Activated T-cell treated with anti-CD3 and anti-CD28 coated beads, Interleukin-2, amount 50 U/mL, for 72 hours (primary cell): ENCODE data around the gene PTPN9. TPM values are rescaled to one million over a fixed set of nuclear protein-coding genes. Genes with fewer than 3 reads are reported as not detected.
A peak's percentile ranks its signal among the peaks of the same experiment; 100 is the strongest.
"Not testable (repeated sequence)": the region's sequence is repeated elsewhere in the genome, so short reads cannot be mapped to it uniquely, and the experiment has no call there.

ENCODE experiments used
- ATAC-seq, 2 donors: fragments of 150-1000 bp; cut with Tn5 transposase; replicated peaks in 1 of 2; 2 replicates each; pipeline ENCODE4 v1.10.0; 2021; ENCODE audit warnings: moderate library complexity in 2 of 2, mild to moderate bottlenecking in 1 of 2
- DNase-seq, 2 donors: peaks; one replicate each; pipeline ENCODE4 v3.0.0; 2021 to 2022; ENCODE audit warnings: mixed read lengths in 1 of 2
- H3K27ac Mint-ChIP-seq: one replicate; pipeline ENCODE4 v1.8.0; 2022; ENCODE audit warnings: mild to moderate bottlenecking, moderate library complexity, mixed read lengths
- H3K27me3 Mint-ChIP-seq: one replicate; pipeline ENCODE4 v1.8.0; 2022; ENCODE audit warnings: low read depth, mixed read lengths
- H3K36me3 Mint-ChIP-seq, 2 donors: one replicate each; pipeline ENCODE4 v1.8.0; 2022; ENCODE audit warnings: mixed read lengths in 2 of 2, mild to moderate bottlenecking in 1 of 2; ENCODE audit not compliant: insufficient read depth in 2 of 2
- H3K4me1 Mint-ChIP-seq: one replicate; pipeline ENCODE4 v1.8.0; 2022; ENCODE audit warnings: low read depth, mixed read lengths
- H3K4me3 Mint-ChIP-seq, 2 donors: one replicate each; pipeline ENCODE4 v1.8.0; 2022; ENCODE audit warnings: mild to moderate bottlenecking in 2 of 2, mixed read lengths in 2 of 2, moderate library complexity in 2 of 2
- H3K9me3 Mint-ChIP-seq, 2 donors: one replicate each; pipeline ENCODE4 v1.8.0; 2022; ENCODE audit warnings: mixed read lengths in 2 of 2
- total RNA-seq, 2 donors: library from RNA; stranded (reverse); gene quantifications; one replicate each; pipeline ENCODE4 v1.2.3, GENCODE V29; 2022

PTPN9 gene
- total RNA-seq, 2 donors from 2014 or later: 20.3 to 26.1 TPM

GRCh38 chr15:75480463-75480862, 98.7 kb downstream of the PTPN9 start:
- not testable (repeated sequence) for ATAC-seq, H3K9me3 Mint-ChIP-seq, H3K27me3 Mint-ChIP-seq, H3K4me1 Mint-ChIP-seq, H3K4me3 Mint-ChIP-seq, H3K27ac Mint-ChIP-seq, H3K36me3 Mint-ChIP-seq, DNase-seq

GRCh38 chr15:75479670-75480069, 99.4 kb downstream of the PTPN9 start:
- Mint-ChIP-seq H3K4me3 (no peak overlapping the region), H3K4me1 (no peaks in the 10 kb centered on the region), H3K9me3 (no peaks in the 10 kb centered on the region), H3K27me3 (no peaks in the 10 kb centered on the region), H3K27ac (peak overlapping the region; percentile 28), H3K36me3 (peaks cover 0 to 4% of the 10 kb centered on the region in 2 donors)
- DNase-seq: no peak
- ATAC-seq: no peak

DNA sequence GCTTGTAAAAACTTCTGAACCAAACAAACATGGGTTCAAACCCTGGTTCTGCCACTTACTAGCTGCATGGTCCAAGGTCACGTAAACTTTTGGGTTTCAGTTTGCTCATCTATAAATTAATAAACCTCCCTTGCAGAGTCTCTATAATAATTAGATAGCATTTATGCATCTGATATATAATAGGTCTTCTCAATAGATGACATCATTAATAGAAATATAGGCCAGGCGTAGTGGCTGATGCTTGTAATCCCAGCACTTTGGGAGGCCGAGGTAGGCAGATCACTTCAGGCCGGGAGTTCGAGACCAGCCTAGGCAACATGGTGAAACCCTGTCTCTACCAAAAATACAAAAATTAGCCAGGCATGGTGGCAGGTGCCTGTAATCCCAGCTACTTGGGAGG, 102.0 kb downstream of the PTPN9 start:
- H3K36me3 Mint-ChIP-seq, H3K9me3 Mint-ChIP-seq, H3K27me3 Mint-ChIP-seq, H3K4me1 Mint-ChIP-seq, DNase-seq, H3K4me3 Mint-ChIP-seq, ATAC-seq, H3K27ac Mint-ChIP-seq: not testable (repeated sequence)

DNA sequence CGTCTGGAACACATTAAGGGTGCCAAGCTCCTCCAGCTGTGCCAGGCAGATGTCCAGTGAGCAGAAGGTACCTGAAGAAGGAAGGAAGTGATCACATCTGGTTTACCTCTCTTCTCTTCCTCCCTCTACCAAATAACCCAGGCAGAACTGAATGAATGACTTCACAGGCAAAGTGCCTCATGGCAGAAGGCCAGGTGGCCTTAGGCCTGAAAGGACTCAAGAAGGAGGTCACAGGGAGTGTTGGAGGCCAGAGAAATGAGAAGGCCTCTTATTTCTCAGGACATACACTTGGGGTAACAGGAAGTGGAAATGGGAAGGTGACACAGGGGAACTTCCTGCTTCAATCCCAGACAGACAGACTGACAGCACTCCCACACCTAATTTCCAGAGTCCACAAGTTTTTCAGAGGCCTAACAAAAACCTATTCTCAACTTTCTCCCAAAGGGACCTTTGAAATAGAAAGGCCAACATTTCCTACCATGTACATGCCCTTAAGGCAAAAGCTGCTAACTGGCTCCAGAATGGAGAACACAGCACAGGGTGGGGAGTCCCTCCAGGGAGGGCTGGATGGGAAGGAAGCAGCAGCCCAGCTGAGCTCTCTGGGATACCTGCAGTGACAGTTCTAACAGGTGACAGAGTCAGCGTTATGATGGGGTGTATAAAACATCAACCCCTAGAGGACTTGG, 110.1 kb downstream of the PTPN9 start:
- no peak for DNase-seq
- Mint-ChIP-seq H3K36me3 (peaks cover 2 to 4% of the 10 kb centered on the region in 2 donors), H3K4me1 (no peaks in the 10 kb centered on the region), H3K27ac (no peak overlapping the region), H3K4me3 (no peak overlapping the region), H3K9me3 (no peaks in the 10 kb centered on the region), H3K27me3 (no peaks in the 10 kb centered on the region)
- no peak for ATAC-seq

GRCh38 chr15:75460646-75461045, 118.5 kb downstream of the PTPN9 start:
- H3K4me1 Mint-ChIP-seq: peaks cover 18% of the 10 kb centered on the region

DNA sequence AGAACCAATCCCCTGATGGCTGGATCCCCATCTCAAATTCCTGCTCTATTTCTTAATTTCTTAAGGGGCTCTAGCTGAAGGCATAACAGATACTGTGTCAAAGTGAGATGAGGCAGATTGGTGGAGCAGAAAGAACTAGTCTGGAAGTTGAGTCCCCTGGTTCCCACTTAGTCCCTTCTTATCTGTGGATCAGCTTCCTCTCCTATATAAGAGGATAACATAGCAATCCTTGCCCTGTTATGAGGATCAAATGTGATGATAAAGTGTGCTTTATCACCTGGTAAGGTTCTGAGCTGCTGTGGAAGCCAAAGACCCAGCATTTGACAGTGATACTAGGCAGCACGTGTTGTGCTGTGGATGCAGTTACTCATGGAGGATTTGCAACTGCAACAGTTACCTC, 119.5 kb downstream of the PTPN9 start:
- DNase-seq (no peak), ATAC-seq (no peak)
- peaks cover 18% of the 10 kb centered on the region for H3K4me1 Mint-ChIP-seq
- H3K27me3 Mint-ChIP-seq: no peaks in the 10 kb centered on the region
- H3K27ac Mint-ChIP-seq: no peak overlapping the region
- H3K36me3 Mint-ChIP-seq: no peaks in the 10 kb centered on the region
- H3K4me3 Mint-ChIP-seq: no peak overlapping the region
- no peaks in the 10 kb centered on the region for H3K9me3 Mint-ChIP-seq

More at GRCh38 chr15:75460646-75461045, 118.5 kb downstream of the PTPN9 start:
- Mint-ChIP-seq H3K9me3 (no peaks in the 10 kb centered on the region), H3K27me3 (no peaks in the 10 kb centered on the region), H3K27ac (peak overlapping the region; percentile 56), H3K4me3 (no peak overlapping the region), H3K36me3 (no peaks in the 10 kb centered on the region)
- ATAC-seq: no peak
- DNase-seq: no peak

DNA sequence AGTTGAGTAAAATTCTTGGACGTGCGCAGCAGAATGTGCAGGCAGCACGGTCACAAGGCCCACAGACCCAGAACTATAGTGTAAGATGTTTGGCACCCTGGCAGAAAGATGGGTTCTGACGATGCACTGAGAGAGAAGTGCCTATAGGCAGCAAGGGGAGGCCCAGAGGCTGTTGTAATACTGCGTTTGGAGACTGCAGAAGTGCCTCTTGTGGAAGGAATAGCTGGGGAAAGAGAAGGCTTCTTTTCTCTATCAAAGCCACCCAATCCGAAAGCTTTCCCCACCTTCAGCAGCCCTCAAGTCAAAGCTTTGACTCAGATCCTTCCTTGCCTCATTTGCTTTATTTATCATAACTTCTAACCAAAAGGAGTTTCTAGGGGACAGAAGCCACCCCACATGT, 122.4 kb downstream of the PTPN9 start:
- Mint-ChIP-seq H3K36me3 (peaks cover 2 to 3% of the 10 kb centered on the region in 2 donors), H3K4me1 (peaks cover 18% of the 10 kb centered on the region), H3K27ac (no peak overlapping the region), H3K9me3 (no peaks in the 10 kb centered on the region), H3K4me3 (peak overlapping the region; percentile 91 to 96), H3K27me3 (no peaks in the 10 kb centered on the region)
- no peak for DNase-seq
- no peak for ATAC-seq

DNA sequence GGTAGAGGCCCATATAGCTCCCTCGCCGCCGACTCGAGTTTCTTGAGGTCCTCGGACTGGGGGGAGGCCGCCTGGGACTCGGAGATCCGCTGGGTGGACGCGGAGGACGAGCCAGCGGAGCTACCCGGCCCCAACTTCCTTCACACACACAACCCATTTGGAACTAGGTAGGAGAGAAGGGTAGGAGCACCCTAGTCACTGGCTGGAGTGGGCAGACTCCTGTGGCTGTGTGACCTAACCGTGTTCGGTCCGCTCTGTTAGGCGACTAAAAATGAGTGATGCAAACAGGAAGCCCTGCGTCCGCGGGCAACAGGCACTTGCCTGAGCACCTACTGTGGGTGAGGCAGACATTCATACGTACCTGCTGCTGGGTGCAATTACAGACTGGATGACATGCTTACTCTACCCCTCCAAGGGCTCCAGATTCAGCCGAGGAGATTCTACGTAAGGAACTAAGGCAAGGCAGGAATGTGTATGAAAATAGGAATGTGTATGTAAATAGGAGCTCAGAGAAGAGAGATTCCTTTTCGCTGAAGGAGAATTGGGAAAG, 123.1 kb downstream of the PTPN9 start:
- Mint-ChIP-seq H3K4me3 (peak overlapping the region; percentile 91 to 96), H3K9me3 (no peaks in the 10 kb centered on the region), H3K27ac (peak overlapping the region; percentile 92), H3K4me1 (peaks cover 18% of the 10 kb centered on the region), H3K36me3 (peaks cover 2 to 3% of the 10 kb centered on the region in 2 donors), H3K27me3 (no peaks in the 10 kb centered on the region)
- no peak for ATAC-seq
- peak; percentile 74 for DNase-seq

DNA sequence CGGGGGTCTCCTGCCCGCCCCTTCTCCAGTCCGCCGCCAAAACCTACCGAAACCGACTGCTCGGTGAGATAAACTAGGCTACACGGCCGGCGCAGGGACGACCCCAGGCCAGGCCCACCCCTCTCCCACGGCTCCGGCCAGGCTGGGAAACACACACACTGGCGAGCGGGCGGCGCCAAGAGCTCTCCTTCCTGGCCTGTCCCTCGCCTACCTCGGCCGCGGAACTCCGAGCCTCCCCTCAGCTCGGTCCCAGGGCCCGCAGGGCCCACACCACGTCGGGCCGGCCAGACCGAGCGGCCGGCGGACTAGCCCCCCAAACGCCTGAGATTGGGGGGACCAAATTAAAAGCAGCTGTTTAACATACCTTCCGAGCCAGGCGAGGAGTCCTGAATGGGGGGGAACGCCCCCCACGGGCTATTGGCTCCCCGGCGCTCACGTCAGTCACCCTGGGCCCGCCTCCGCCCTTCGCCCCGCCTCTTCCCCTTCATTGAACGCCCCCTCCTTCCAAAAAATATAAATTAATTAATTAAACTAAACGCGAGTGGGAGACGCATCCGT, 123.6 kb downstream of the PTPN9 start:
- peak in 1 of 2 donors; percentile 10 for ATAC-seq
- peaks cover 2 to 3% of the 10 kb centered on the region in 2 donors for H3K36me3 Mint-ChIP-seq
- no peaks in the 10 kb centered on the region for H3K9me3 Mint-ChIP-seq

GRCh38 chr15:75454471-75455378, 124.4 kb downstream of the PTPN9 start:
- H3K4me3 Mint-ChIP-seq: peak overlapping the region; percentile 91 to 96
- H3K36me3 Mint-ChIP-seq: peaks cover 2 to 3% of the 10 kb centered on the region in 2 donors
- no peaks in the 10 kb centered on the region for H3K27me3 Mint-ChIP-seq
- H3K4me1 Mint-ChIP-seq: peaks cover 27% of the 10 kb centered on the region
- peak overlapping the region; percentile 92 for H3K27ac Mint-ChIP-seq
- no peaks in the 10 kb centered on the region for H3K9me3 Mint-ChIP-seq
- DNase-seq (peak; percentile 86 to 92), ATAC-seq (peak in 1 of 2 donors; percentile 3)

More for the DNA sequence above, 123.6 kb downstream of the PTPN9 start:
- H3K27ac Mint-ChIP-seq: peak overlapping the region; percentile 92
- no peaks in the 10 kb centered on the region for H3K27me3 Mint-ChIP-seq
- DNase-seq: peak; percentile 93
- peaks cover 19% of the 10 kb centered on the region for H3K4me1 Mint-ChIP-seq
- peak overlapping the region; percentile 91 to 96 for H3K4me3 Mint-ChIP-seq

DNA sequence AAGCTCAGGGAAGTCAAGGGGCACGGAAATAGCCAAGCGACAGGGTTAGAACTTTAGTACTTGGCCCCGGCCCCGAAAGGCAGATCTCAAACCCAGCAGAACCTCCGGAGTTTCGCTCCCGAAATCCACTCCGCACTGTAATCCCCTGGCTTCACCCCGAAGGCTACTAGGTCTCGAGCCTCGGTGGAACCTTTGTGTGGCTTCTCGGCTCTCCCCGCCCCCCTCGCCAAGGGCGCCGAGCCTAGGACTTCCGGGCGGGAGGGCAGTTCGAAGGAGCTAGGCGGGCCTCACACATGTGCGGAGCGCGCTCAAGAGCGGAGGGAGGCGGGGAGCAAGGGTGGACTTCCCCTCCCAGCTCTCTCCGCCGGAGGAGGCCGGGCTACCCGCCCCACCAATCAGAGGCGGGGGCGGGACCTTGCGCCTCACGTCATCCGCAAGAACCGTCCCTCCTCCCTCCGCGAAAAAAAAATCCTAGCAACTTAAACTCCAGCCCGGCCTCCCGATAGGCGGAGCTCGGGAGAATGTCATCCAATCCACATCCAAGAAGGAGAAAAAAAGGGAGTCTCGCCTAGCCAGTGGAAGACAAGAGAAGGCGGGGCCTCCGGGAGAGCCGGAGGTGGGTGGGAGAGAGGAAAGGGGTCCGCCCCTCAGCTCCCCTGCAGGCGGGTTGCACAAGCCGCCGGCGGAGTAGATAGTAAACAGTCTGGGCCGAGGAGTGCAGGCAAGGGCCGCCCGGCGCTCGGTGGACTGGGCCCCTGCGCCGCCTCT, 125.2 kb downstream of the PTPN9 start:
- H3K36me3 Mint-ChIP-seq: peaks cover 2 to 3% of the 10 kb centered on the region in 2 donors
- no peaks in the 10 kb centered on the region for H3K27me3 Mint-ChIP-seq
- H3K4me1 Mint-ChIP-seq: peaks cover 34% of the 10 kb centered on the region
- H3K27ac Mint-ChIP-seq: peak overlapping the region; percentile 96
- peak; percentile 98 to 99 for DNase-seq
- H3K9me3 Mint-ChIP-seq: no peaks in the 10 kb centered on the region
- ATAC-seq: peak; percentile 46 to 48
- peak overlapping the region; percentile 96 to 99 for H3K4me3 Mint-ChIP-seq
